Activated naive CD4-positive, alpha-beta T cell (primary cell): Measurements from ENCODE around the gene ZNF394.
A peak's percentile ranks its signal among the peaks of the same experiment; 100 is the strongest.

Source experiments
- DNase-seq, 4 experiments: peaks; one replicate each; lab custom pipeline; 2025; lab: John Stamatoyannopoulos, UW

The ZNF394 gene

GRCh38 chr7:99493823-99494222, 6.3 kb downstream of the ZNF394 start:
- no peak for DNase-seq

DNA sequence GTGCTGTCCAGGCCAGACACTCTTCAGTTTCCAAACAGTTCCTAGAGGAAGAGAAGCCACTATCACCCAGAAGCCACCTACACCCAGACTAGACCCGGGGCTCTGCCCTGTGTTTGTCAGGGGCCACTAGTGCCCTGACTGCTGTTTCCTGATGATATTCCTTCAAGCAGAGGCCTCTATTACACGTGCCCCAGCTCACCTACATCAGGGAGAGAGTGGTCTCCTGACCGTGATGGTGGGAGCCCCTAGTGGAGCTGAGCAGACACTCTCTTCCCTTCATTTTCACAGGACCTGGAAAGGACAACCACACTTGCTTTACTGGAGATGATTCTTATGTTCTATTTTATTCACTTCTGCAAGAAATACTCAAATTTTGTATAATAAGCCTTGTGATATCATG, 9.2 kb downstream of the ZNF394 start:
- DNase-seq, result no peak

DNA sequence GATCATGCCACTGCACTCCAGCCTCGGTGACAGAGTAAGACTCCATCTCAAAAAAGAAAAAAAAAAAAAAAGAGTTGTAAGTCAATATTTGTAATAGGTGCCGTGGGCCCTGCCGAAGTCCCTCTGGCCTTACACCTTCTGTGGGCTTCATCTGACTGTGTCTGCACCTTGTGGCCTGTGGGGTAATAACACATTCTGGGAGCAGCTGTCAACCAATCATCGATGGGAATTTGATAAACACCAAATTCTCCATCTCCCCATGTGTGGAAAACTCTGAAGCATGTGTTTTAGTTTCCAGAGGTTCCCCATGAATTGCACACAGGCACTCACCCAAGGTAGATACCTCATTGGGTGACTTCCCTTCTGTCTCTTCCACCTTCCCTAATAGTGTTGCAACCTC, 10.8 kb downstream of the ZNF394 start:
- no peak for DNase-seq

- no peak for DNase-seq
Observed at GRCh38 chr7:99485094-99485493, 15.0 kb downstream of the ZNF394 start.

DNA sequence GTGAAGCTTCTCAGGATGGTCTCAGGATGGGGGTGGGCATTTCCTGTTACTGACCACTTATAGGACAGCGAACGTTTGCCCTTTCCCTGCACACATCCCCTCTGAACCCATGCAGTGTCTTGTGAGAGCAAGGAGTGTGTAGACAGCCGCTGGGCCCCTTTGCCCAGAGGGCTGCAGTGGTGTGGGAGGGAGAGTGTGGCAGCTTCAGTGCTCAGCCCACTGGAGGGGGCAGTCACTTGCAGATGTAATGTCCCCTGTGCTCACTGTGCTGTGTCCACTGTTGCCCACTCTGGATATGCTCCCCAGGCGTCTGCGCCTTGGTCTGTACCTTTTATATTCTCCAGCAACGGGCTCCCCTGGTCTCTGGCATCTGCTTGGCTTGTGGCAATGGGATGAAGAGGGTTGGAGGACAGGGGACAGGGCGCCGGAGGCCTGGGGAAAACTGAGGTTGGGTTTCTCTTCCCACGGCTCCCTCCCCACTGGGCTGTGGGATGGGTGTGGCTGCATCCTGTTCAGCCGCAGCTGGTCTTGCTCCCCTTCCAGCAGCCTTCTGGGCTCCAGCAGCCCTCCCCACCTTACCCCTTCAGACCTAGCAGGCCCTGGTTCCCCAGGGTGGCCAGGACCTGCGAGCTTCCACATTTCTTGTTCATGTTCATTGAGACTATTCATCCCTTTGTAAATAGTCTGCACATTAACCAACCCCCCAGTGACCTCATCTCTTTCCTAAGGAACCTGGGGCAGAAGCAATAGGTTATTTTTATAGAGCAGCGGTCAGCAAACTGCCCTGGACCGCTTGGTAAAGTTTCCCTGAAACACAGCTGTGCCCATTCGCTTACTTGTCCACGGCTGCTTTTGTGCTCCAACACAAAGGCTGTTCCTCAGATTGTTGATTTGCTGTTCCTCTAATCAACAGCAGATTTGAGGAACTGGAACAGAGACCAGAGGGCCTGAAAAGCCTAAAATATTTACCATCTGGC, 21.3 kb downstream of the ZNF394 start:
- no peak for DNase-seq

GRCh38 chr7:99476107-99476506, 24.0 kb downstream of the ZNF394 start:
- DNase-seq, result no peak

GRCh38 chr7:99473315-99473596, 26.8 kb downstream of the ZNF394 start:
- DNase-seq, result no peak

DNA sequence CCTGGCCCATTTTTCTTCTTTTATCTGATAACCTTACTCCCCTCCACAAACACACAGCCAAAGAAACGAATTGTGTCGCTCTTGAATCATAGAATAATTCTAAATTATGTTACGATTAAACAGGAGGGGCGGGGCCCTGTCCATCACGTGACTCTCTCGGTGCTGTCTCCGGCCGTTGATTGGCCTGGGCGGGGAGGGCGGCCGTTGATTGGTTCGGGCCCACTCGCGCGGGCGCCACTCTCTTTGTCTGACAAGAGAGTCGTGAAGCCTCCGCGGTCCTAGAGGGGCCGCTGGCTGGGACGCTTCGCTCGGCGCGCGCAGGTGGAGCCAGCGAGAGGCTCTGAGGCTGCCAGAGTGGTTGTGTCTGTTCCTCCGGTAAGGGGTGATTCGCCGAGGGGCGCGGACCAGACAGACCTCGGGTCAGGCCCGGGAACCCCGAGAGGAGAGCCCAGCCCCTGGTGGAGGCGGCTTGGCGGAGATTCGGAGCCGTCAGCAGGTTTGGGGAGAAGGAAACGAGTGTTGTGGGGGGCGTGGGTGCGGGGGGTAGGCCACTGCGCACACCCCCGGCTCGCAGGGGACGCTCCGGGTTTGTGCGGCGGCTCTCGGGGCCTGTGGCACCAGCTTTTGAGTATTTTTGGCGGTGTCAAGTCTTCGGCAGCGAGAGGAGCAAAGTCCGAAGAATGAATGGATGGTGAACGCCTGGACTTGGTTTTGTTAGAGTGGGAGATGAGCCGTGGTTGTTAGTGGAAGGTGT, 27.3 kb downstream of the ZNF394 start, which contains the start of gene ZNF789:
TSS of gene ZNF789 (plus strand) at position 330 of the 754 bp plus-strand sequence. CDS start 3,567 bp downstream, outside the sequence.
- peak; percentile 95 to 97 (median 96) for DNase-seq

GRCh38 chr7:99469381-99470065, 30.6 kb downstream of the ZNF394 start:
- DNase-seq, result no peak

DNA sequence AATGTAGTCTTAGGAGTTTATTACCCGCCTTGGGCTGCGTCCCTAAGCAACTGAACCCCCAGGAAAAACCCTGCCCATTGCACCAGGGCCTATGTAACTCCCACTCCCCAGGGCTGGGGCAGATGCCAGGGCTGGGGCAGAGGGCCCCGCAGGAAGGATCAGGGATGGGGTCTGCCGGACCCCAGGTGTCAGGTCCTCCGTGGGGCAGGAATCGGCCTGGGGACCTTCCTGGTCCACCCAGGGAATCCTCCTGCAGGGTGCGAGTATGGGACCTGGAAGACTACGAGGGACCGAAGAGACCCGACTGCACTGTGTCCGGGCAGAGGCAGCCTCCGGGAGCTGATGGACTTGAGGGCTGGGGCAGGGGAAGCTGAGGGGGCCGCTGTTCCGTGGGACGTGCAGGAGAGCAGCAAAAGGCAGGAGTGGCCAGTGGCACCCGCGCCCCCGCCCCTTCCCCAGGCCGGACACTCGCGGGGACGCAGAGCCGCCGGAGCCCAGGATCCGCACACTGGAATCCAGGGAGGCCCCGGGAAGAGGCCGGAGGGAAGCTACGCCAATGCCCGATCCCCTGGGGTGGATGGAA, 31.7 kb downstream of the ZNF394 start:
- DNase-seq, result no peak

DNA sequence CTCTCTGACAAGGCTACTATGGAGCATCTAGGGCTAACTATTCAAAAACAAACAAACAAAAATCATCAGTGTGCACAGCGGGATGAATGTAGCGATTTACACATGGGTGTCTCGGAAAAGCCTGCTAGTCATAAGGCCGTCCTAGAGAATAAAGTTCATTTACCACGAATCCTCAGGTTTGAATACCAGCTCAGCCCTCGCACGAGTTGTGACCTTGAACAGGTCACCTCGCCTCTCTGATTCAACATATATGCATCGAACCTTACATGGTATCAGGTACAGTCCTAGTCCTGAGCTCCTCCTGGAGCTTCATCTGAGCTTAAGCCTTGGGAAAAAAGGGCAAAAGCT, 34.7 kb downstream of the ZNF394 start:
- no peak for DNase-seq

GRCh38 chr7:99461221-99461620, 38.9 kb downstream of the ZNF394 start:
- no peak for DNase-seq

DNA sequence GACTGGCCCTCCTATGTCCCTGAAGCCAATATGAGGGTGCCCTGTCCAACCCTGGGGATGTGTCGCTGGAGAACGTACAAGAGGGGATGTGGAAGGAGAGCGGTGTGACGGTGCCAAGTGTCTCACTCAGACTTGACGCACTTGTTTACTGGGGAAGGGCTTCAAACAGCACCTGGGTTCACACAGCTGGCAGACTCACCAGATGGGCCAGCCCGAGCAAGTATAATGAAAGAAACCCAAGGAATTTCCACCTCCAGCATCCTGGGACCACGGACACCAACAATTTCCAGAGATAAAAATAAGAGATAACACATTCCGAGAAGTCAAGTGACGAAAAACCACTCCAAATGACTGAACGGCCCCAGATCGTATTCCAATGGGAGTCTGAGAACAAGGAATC, 39.4 kb downstream of the ZNF394 start:
- DNase-seq, result no peak

GRCh38 chr7:99459087-99459486, 41.0 kb downstream of the ZNF394 start:
- DNase-seq, result peak in 1 of 4 experiments; percentile 7

DNA sequence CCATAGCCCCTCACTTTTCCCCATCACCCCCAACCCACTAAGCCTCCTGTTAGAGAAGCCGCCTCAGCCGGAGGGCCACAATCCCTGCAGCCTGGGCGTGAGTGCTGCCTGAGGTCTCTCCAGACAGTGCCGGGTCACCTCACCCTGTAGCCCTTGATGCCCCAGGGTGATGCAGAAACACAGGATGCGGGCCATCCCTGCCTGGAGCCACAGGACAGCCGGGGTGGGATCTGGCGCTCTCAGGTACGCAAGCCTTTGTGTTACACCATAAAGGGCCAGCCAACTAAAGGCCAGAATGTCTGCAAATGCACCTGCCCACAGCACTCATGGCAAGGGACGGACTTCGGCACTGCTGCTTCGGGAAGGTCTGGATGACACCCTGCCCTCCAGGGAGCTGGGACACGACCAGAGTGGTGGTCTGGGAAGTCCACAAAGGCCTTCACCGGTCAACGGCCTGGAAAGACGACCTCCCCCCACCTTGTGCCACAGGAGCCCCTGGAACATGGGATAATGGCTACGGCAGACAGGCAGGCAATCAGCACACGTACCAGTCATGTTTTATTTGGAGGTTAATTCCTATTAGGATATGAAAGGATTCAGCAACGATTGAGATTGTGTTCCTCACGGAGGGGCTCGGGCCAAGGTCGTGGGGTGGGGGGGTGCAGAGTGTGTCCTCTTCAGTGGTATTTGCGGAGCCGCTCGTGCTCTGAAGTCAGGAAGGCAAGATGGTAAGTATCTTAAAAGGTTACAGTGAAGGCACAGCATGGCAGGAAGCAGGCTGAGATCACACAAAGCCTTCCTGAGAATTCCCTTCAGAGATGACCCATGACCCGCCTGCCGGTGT, 42.2 kb downstream of the ZNF394 start:
- no peak for DNase-seq

GRCh38 chr7:99457050-99457649, 42.9 kb downstream of the ZNF394 start:
- DNase-seq, result no peak

- DNase-seq, result no peak
Observed at GRCh38 chr7:99456288-99456687, 43.8 kb downstream of the ZNF394 start.

DNA sequence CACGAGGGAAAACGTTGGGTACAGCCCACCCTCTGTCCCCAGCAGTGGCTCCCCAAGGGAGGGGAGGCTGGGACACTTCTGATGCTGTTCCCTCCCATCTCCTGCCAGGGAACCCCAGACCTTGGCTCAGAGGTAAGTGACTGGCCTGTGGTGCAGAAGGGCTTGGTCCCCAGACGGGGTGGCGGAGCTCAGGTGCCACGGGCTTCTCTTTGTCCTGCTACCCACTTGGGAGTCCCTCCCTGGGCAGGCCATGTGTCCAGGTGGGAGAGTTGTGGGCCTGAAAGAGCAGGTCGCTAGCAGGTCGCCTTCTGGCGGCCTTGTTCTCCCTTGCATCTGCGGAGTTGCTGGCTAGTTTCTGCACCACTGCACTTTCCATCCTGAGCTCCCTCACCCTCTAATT, 44.2 kb downstream of the ZNF394 start:
- no peak for DNase-seq

DNA sequence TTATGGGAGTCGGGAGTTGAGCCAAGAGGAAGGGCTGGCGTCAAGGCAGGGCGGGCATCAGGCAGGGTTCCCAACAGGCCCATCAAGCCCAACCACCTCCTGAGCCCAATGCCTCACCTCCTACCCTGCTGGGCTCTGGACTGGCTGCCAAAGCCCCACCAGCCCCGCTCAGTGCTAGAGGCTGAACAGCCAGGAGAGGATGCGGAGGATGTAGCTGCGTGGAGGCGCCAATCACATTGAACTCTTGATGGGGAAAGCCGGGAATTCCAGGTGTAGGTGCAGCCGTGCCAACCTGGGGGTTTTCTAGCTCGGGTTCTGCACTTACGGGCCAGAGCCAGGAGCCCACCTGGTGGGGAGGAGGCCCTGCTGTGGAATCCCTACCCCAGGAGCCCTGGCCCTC, 47.0 kb downstream of the ZNF394 start:
- DNase-seq, result no peak

DNA sequence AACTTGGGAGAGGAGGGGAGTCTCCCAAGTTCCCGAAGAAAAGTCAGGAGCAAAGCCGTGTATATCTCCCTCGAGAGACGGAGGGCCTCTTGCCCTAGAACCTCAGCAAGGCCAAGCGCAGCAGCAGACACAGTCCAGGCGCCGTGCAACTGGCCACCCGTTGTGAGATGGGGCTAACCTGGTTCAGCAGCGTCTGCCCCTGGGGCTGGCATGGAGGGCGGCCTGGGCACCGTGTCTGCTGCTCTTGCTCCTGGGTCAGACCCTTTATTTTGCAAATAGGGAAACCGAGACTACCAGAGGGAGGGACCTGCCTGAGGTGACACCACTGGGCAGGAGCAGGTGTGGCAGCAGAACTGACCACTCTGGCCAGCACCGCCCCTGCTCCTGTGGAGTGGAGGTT, 47.5 kb downstream of the ZNF394 start:
- DNase-seq, result no peak

- DNase-seq, result no peak
Observed at GRCh38 chr7:99451936-99452335, 48.1 kb downstream of the ZNF394 start.
